Cerebellar nuclear complex (tissue), 1 donor: Measurements from ENCODE around the gene MTREX.

Source experiments
- DNase-seq, 2 experiments: peaks; one replicate each; lab custom pipeline; 2025; lab: John Stamatoyannopoulos, UW

The MTREX gene

GRCh38 chr5:55472642-55473041, 164.9 kb downstream of the MTREX start:
- no peak for DNase-seq
